HepG2 (cell line): Measurements from ENCODE around the gene LAG3. TPM values are rescaled to one million over a fixed set of nuclear protein-coding genes. Genes with fewer than 3 reads are reported as not detected.

Experiments used
- ARNT ChIP-seq: fragments of 450-650 bp; IDR thresholded peaks from 2 replicates; pipeline ENCODE4 v1.6.1; 2017
- ATF2 ChIP-seq: sonication (generic); formaldehyde crosslinking; IDR thresholded peaks from 2 replicates; pipeline ENCODE4 v1.4.0; 2020; ENCODE audit warnings: missing genetic modification reagents
- CENPT ChIP-seq: sonication (generic); formaldehyde crosslinking; IDR thresholded peaks from 2 replicates; pipeline ENCODE4 v1.8.0; 2022; ENCODE audit warnings: low read depth, mild to moderate bottlenecking, moderate library complexity, missing genetic modification reagents
- CHD2 ChIP-seq: IDR thresholded peaks from 2 replicates; pipeline ENCODE4 v1.6.1; 2011; ENCODE audit warnings: low read depth, low read length, improper control_type of control experiment
- ELF3 ChIP-seq: IDR thresholded peaks from 2 replicates; pipeline ENCODE4 v1.6.1; 2016; ENCODE audit warnings: missing genetic modification reagents, missing compliant biosample characterization
- KDM3A ChIP-seq: IDR thresholded peaks from 2 replicates; pipeline ENCODE4 v1.6.1; 2018; ENCODE audit warnings: low read depth, missing compliant biosample characterization
- KDM5B ChIP-seq: sonication (generic); formaldehyde crosslinking; IDR thresholded peaks from 2 replicates; pipeline ENCODE4 v1.4.0; 2020; ENCODE audit warnings: missing genetic modification reagents, mild to moderate bottlenecking, borderline replicate concordance
- NFIB ChIP-seq: sonication (generic); formaldehyde crosslinking; IDR thresholded peaks from 2 replicates; pipeline ENCODE4 v1.9.0; 2021; ENCODE audit warnings: missing genetic modification reagents, mild to moderate bottlenecking, borderline replicate concordance
- NONO ChIP-seq, 2 experiments: fragments of 450-650 bp in 1 of 2; sonication (generic) in 1 of 2; formaldehyde crosslinking in 1 of 2; IDR thresholded peaks in 1 of 2; conservative IDR thresholded peaks in 1 of 2; 2 replicates each; pipeline versions ENCODE4 v1.6.1 to v1.8.0; 2017 to 2022; ENCODE audit warnings: mild to moderate bottlenecking in 1 of 2, missing genetic modification reagents in 1 of 2, moderate library complexity in 1 of 2
- NR3C1 ChIP-seq: sonication (generic); formaldehyde crosslinking; IDR thresholded peaks from 2 replicates; pipeline ENCODE4 v1.4.0; 2020; ENCODE audit warnings: missing genetic modification reagents
- SMYD3 ChIP-seq: sonication (generic); formaldehyde crosslinking; IDR thresholded peaks from 2 replicates; pipeline ENCODE4 v1.8.1; 2023; ENCODE audit warnings: mild to moderate bottlenecking, missing genetic modification reagents
- SNAPC4 ChIP-seq: sonication (generic); formaldehyde crosslinking; IDR thresholded peaks from 2 replicates; pipeline ENCODE4 v1.4.0; 2020; ENCODE audit warnings: mild to moderate bottlenecking, missing genetic modification reagents
- ZBTB37 ChIP-seq: sonication (generic); formaldehyde crosslinking; IDR thresholded peaks from 2 replicates; pipeline ENCODE4 v1.4.0; 2020; ENCODE audit warnings: mild to moderate bottlenecking, missing genetic modification reagents
- ZBTB43 ChIP-seq: sonication (generic); formaldehyde crosslinking; conservative IDR thresholded peaks from 2 replicates; pipeline ENCODE4 v1.4.0; 2020; ENCODE audit warnings: missing genetic modification reagents
- ZNF143 ChIP-seq: sonication (generic); formaldehyde crosslinking; IDR thresholded peaks from 2 replicates; pipeline ENCODE4 v1.4.0; 2020; ENCODE audit warnings: missing genetic modification reagents
- ZNF280B ChIP-seq: sonication (generic); formaldehyde crosslinking; IDR thresholded peaks from 2 replicates; pipeline ENCODE4 v1.5.0; 2020; ENCODE audit warnings: missing genetic modification reagents, mild to moderate bottlenecking, borderline replicate concordance
- ZNF674 ChIP-seq: sonication (generic); formaldehyde crosslinking; IDR thresholded peaks from 2 replicates; pipeline ENCODE4 v1.5.0; 2020; ENCODE audit warnings: low read depth, mild to moderate bottlenecking, missing genetic modification reagents
- polyA plus RNA-seq, 8 experiments: library from polyadenylated mRNA; depleted of rRNA in 3 of 8; stranded (reverse) in 7 of 8; unstranded in 1 of 8; fragments of >200 nt; fragmentation: Illumina TruSeq in 4 of 8; extraction: Trizol in 4 of 8; gene quantifications; 2 replicates each; pipeline versions ENCODE4 v1.2.1 to v1.2.3, GENCODE V29; 2011 to 2016; ENCODE audit warnings: low read depth in 4 of 8, missing spikeins in 1 of 8, mixed read lengths in 1 of 8; ENCODE audit not compliant: insufficient read depth in 1 of 8
- total RNA-seq, 5 experiments: library from RNA; depleted of rRNA; stranded (reverse); fragments of >200 nt; fragmentation: Illumina TruSeq; extraction: Trizol; gene quantifications; 2 replicates each; pipeline ENCODE4 v1.2.3, GENCODE V29; 2016; ENCODE audit warnings: low read depth in 1 of 5

The LAG3 gene
- total and polyA plus RNA-seq, 2 of the 13 experiments (the other 11 are each of a cell fraction or from before 2014, with no cell fraction given), result 0.11 to 0.26 TPM

- TF ChIP-seq SNAPC4, result peak; percentile 91
- TF ChIP-seq KDM5B (CRISPR knock-in tag), result peak; percentile 98
- TF ChIP-seq ZBTB37 (CRISPR knock-in tag), result peak; percentile 55; the same call in 1 of the 2 replicates
- 0 out of 2 replicates have a peak, but pooled peaks have one; percentile 46 for TF ChIP-seq CENPT (CRISPR knock-in tag)
- no peak for TF ChIP-seq ARNT
- TF ChIP-seq KDM3A (CRISPR knock-in tag), result peak; percentile 85; the same call in 1 of the 2 replicates
- TF ChIP-seq NFIB (CRISPR knock-in tag), result no peak
- peak; percentile 98 for TF ChIP-seq ZNF280B
- TF ChIP-seq NONO (IDR thresholded peaks at IDR 0.05), result no peak
- peak; percentile 87 for TF ChIP-seq NONO (CRISPR knock-in tag; conservative IDR thresholded peaks at IDR 0.05)
- no peak for TF ChIP-seq SMYD3 (CRISPR knock-in tag)
- peak; percentile 87 for TF ChIP-seq ATF2 (CRISPR knock-in tag)
- no peak; the same call in 1 of the 2 replicates for TF ChIP-seq CHD2
- peak; percentile 65 for TF ChIP-seq ZNF143 (CRISPR knock-in tag)
- TF ChIP-seq ELF3 (CRISPR knock-in tag), result peak; percentile 74; the same call in 1 of the 2 replicates
- no peak for TF ChIP-seq ZNF674 (CRISPR knock-in tag)
- peak; percentile 68 for TF ChIP-seq ZBTB43
- TF ChIP-seq NR3C1 (CRISPR knock-in tag), result no peak
Measured at GRCh38 chr12:6723607-6724408, 48.5 kb upstream of the LAG3 start, which contains the start of gene COPS7A (continued).
